ENCODE results near the gene ADIPOQ.
"Not testable (repeated sequence)": the region's sequence is repeated elsewhere in the genome, so short reads cannot be mapped to it uniquely, and the experiment has no call there.

The ADIPOQ gene

GRCh38 chr3:186826410-186826975, 16.0 kb upstream of the ADIPOQ start:
- peak; percentile 22 for DNase-seq (ENCODE audit: low spot score)

GRCh38 chr3:186826976-186827857, 15.3 kb upstream of the ADIPOQ start:
- DNase-seq (ENCODE audit: low spot score), result peak; percentile 79

- DNase-seq (ENCODE audit: low spot score), result no peak
These were observed 14.2 kb upstream of the ADIPOQ start for GRCh38 chr3:186828340-186828739.

GRCh38 chr3:186831798-186832197, 10.7 kb upstream of the ADIPOQ start:
- DNase-seq (ENCODE audit: low spot score), result no peak

- DNase-seq (ENCODE audit: low spot score), result no peak
These were observed 10.2 kb upstream of the ADIPOQ start for GRCh38 chr3:186832276-186832675.

- DNase-seq (ENCODE audit: low spot score), result no peak
These were observed 2.5 kb upstream of the ADIPOQ start for GRCh38 chr3:186839874-186840641.

- no peak for DNase-seq (ENCODE audit: low spot score)
These were observed 890 bp upstream of the ADIPOQ start for GRCh38 chr3:186841620-186842019.

- no peak for DNase-seq (ENCODE audit: low spot score)
These were observed 526 bp downstream of the ADIPOQ start for GRCh38 chr3:186843039-186843432.

- no peak for DNase-seq (ENCODE audit: low spot score)
These were observed 2.4 kb downstream of the ADIPOQ start for GRCh38 chr3:186844908-186845307.

GRCh38 chr3:186845756-186846155, 3.2 kb downstream of the ADIPOQ start:
- DNase-seq (ENCODE audit: low spot score), result no peak

- DNase-seq (ENCODE audit: low spot score), result no peak
These were observed 4.9 kb downstream of the ADIPOQ start for GRCh38 chr3:186847437-186847836.

- peak; percentile 80 for DNase-seq (ENCODE audit: low spot score)
These were observed 7.0 kb downstream of the ADIPOQ start for GRCh38 chr3:186849374-186849975.

- not testable (repeated sequence) for DNase-seq (ENCODE audit: low spot score)
These were observed 9.3 kb downstream of the ADIPOQ start for GRCh38 chr3:186851835-186852234.

- DNase-seq (ENCODE audit: low spot score), result no peak
These were observed 10.5 kb downstream of the ADIPOQ start for GRCh38 chr3:186852994-186853393.

GRCh38 chr3:186854146-186854545, 11.6 kb downstream of the ADIPOQ start:
- DNase-seq (ENCODE audit: low spot score), result no peak

- DNase-seq (ENCODE audit: low spot score), result no peak
These were observed 12.4 kb downstream of the ADIPOQ start for GRCh38 chr3:186854954-186855353.

- DNase-seq (ENCODE audit: low spot score), result no peak
These were observed 15.2 kb downstream of the ADIPOQ start for GRCh38 chr3:186857743-186858142.

GRCh38 chr3:186865215-186865853, 22.8 kb downstream of the ADIPOQ start:
- not testable (repeated sequence) for DNase-seq (ENCODE audit: low spot score)

- DNase-seq (ENCODE audit: low spot score), result not testable (repeated sequence)
These were observed 23.6 kb downstream of the ADIPOQ start for GRCh38 chr3:186866095-186866494.

GRCh38 chr3:186869253-186870100, 27.0 kb downstream of the ADIPOQ start:
- DNase-seq (ENCODE audit: low spot score), result no peak
